NCI-H526 treated with DMSO at 0.1 percent for 48 hours (cell line): ENCODE data around the gene L3MBTL4.
"Not testable (repeated sequence)": the region's sequence is repeated elsewhere in the genome, so short reads cannot be mapped to it uniquely, and the experiment has no call there.

Source experiments
- DNase-seq: peaks from one replicate; lab custom pipeline; 2025; lab: John Stamatoyannopoulos, UW

Gene L3MBTL4

GRCh38 chr18:6414723-6415417 is at the start of gene L3MBTL4:
L3MBTL4 (minus strand) TSS chr18:6414911; CDS start chr18:6311625, 103,286 bp downstream.
- DNase-seq, result peak; percentile 11

DNA sequence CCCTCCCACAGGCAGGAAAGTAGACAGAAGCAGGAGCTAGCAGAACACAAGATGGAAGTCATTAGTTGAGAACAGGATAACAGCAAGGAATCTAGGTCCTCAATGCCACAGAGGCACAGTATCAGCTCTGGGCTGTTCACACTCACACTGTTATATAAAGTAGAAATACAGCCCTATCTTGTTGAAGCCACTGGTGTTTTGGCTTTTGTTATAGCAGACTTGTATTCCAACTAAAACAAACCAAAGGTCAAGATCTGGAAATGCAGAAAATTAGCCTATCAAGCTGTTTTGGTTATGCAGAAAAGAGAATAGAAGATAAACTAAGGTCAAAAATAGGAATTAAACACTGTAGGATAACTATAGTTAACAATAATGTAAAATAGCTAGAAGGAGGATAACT is 37.5 kb upstream of the L3MBTL4 start:
- no peak for DNase-seq

DNA sequence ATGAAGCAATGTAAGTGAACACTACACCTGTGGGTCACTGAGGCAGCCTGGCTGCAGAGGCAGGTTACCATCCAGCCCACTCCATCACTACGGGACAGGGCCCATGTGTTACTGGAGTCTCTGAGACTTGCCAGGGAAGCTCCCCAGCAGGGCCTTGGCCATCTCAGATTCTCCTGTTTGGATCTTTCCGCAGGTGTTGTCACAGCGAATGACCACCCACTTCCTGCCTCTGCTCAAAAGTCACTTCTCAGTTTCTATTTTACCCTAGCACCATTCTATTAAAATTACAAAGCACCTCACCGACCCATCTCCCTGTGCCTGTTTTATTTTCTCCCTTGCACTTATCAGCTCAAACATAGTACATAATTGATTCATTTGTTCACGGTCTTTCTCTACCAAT is 34.5 kb upstream of the L3MBTL4 start:
- no peak for DNase-seq

GRCh38 chr18:6444466-6445228 is 29.9 kb upstream of the L3MBTL4 start:
- no peak for DNase-seq

- DNase-seq, result no peak
Measured at GRCh38 chr18:6441200-6441599, 26.5 kb upstream of the L3MBTL4 start.

DNA sequence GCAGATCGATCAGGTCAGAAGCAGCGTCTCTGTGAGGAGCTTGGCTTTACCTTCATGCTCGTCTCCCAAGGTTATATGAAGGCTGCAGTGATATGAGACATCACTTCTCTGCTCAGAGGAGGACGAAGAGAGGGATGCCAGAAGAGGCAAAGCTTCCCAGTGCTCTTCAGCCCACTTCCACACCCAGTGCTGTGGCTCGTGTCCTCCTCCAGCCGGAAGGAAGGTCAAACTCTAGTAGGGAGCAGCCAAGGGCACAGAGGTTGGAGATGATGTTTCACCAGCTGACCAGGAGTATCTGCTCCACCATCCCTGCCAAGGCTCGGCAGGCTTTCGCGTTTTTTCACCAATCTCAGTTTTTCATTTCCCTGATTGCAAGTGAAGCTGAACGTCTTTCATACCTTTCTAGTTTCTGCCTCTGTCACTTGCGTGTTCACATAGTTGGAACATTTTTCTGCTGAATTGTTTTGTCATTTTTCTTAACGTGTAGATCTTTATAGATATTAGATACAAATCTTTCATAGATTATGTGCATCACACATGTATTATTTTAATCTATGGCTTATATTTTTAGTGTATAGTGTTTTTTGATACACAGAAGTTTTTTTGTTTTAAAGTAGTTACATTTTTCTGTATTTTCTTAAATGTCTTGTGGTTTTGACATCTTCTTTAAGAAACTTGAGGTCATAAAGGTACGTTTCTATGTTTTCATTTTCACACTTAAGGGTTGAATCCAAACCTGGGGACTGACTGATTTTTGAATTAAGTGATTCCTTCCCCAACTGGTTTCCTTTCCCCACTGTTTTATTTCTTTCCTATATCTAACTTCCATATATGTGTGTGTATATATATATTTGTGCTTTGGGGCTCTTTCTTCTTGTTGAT is 23.5 kb upstream of the L3MBTL4 start:
- no peak for DNase-seq

DNA sequence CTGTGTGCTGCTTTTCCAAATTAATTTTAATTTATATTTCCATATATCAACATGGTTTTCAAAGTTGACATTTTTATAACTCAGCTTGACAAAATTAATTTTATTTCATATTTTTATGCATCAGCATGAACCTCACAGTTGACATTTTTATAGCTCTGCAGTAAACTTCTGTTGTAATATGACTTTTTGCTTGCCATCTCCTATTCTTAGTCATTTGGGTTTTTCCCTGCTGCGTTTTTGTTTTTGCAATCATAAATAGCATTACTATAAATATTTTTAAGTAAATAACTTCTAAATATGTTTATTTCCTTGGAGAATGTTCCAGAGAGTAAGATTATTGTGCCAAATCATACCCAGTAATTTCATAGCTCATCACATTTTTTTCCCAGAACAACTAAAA is 21.0 kb upstream of the L3MBTL4 start:
- DNase-seq, result no peak

- no peak for DNase-seq
Measured at GRCh38 chr18:6434987-6435709, 20.4 kb upstream of the L3MBTL4 start.

- DNase-seq, result no peak
Measured at GRCh38 chr18:6434481-6434880, 19.8 kb upstream of the L3MBTL4 start.

GRCh38 chr18:6431659-6432318 is 17.1 kb upstream of the L3MBTL4 start:
- no peak for DNase-seq

GRCh38 chr18:6428851-6429395 is 14.2 kb upstream of the L3MBTL4 start:
- no peak for DNase-seq

DNA sequence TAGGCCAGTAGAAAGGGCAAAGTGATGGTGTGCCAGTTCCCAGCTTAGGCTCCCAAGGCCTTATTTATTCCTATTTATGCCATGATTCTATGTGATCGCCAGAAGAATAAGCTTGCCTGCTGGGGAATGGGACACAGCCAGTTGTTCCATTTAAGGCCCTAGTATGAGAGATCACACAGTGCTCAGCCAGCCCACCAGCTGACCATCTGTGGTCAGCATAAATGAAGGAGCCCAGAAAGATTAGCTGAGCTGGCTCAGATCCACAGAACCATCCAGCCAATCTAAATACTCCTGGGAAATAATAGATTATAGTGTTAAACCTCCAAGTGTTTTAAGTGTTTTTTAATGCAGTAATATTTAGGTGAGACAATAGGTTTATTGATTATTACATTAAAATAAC is 12.6 kb upstream of the L3MBTL4 start:
- no peak for DNase-seq

- DNase-seq, result no peak
Measured at GRCh38 chr18:6423289-6423688, 8.6 kb upstream of the L3MBTL4 start.

- peak; percentile 3 for DNase-seq
Measured at GRCh38 chr18:6414118-6414722, 491 bp downstream of the L3MBTL4 start.

DNA sequence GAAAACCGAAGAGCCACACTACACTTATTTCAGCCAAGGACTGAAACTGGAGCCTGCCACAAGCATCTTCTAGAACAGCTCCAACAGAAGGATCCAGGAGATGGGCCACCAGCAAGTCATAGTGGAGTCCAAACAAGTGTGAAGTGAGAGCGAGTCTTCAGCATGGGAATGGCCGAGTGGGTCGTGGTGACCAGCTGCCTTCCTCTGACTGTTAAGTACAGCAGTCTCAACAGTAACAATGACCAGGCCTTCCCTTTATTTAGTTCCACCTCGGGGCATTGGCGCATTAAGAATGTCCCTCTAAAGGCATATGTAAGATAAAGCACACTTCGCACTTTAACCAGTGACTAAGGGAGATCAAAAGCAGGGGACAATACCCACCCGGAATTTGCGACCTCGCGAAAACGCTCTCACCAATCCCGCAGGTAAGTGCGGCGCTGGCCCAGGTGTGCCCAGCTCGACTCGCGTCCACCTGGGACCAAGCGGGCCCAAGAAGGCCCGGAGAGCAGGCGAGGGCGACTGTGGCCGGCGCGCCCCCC is 1.1 kb downstream of the L3MBTL4 start:
- DNase-seq, result peak; percentile 5

DNA sequence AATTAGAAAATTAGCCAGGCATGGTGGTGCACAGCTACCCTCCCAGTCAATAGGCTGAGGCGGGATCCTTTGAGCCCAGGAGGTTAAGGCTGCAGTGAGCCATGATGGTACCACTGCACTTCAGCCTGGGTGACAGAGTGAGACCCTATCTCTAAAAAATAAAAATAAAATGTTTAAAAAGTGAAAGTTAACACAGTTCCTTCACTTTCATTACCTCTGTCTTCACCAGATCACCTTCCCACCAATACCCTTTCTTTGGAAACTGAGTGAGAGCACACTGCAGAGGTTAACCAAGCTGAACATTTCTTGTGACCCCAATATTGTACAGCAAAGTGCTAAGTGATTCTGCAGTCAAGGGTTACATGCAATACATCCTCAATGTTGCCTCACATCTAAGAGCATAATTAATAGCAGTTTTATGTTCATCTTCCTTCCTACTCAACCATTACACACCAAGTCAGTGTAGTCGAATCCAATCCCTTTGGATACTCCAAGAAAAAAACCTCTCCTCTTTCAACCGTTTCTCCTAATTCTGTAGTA is 1.7 kb downstream of the L3MBTL4 start:
- no peak for DNase-seq

DNA sequence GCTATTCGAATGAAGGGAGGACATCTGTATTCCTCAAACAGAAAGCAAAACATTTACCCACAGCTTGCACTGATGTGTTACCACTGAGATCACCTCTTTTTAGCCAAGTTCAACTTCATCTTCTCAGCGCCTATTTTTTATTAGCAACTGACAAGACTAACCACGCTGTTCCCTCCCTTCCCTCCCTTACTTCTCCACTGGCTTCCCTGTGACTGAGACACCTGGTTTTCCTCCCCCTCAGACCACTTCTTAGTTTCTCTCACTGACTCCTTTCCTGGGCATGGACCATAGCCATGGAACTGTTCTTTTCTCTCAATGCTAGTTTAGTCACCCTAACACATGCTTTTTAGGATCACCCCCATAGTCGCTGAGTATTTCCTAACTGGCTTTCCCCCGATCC is 3.3 kb downstream of the L3MBTL4 start:
- DNase-seq, result peak; percentile 49

DNA sequence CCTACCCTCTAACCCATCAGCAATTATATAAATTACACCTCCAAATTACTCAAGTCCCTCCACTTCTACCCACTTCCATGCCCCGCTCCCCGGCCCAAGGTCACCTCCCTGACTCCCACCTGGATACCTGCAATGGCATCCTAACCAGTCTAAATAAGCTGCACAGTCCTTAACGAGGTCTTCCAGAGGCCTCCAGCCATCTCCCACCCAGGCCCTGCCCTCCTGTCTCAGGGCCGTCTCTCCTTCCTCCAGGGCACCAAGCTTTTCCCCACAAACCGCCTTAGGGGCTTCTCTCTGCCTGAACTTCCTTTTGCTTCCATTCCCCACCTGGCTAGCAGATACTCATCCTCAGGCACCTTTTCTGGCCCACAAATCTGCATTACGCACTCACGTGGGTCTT is 4.8 kb downstream of the L3MBTL4 start:
- no peak for DNase-seq

DNA sequence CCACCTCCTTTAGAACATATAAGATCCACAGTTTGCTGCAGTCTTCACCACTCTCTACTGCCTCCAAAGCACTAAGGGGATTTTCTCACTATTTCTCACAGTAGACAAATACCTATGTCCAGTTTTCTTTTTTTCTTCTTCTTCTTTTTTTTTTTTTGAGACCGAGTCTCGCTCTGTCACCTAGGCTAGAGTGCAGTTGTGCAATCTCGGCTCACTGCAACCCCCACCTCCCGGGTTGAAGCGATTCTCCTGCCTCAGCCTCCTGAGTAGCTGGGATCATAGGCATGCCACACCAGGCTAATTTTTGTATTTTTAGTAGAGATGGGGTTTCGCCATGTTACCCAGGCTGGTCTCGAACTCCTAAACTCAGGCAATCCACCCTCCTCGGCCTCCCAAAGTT is 6.2 kb downstream of the L3MBTL4 start:
- DNase-seq, result not testable (repeated sequence)

- no peak for DNase-seq
Measured at GRCh38 chr18:6406910-6407470, 7.7 kb downstream of the L3MBTL4 start.
